Stimulated activated memory B cell treated with anti-CD40 and anti-IgM and Interleukin-4, amounts not matched to agents 10 μg/mL and 1 μg/mL and 100 μg/mL, for 72 hours (primary cell): ENCODE data around the gene CDKAL1.
A peak's percentile ranks its signal among the peaks of the same experiment; 100 is the strongest.

Source experiments
- ATAC-seq: fragments of 150-1000 bp; cut with Tn5 transposase; 2 replicates; pipeline ENCODE4 v1.10.0; 2021
- H3K27ac Mint-ChIP-seq: one replicate; pipeline ENCODE4 v1.8.0; 2022; ENCODE audit warnings: mild to moderate bottlenecking, mixed read lengths
- H3K27me3 Mint-ChIP-seq: one replicate; pipeline ENCODE4 v1.8.0; 2022; ENCODE audit warnings: mixed read lengths
- H3K36me3 Mint-ChIP-seq: one replicate; pipeline ENCODE4 v1.8.0; 2022; ENCODE audit warnings: mixed read lengths
- H3K4me1 Mint-ChIP-seq: one replicate; pipeline ENCODE4 v1.8.0; 2022; ENCODE audit warnings: mixed read lengths
- H3K4me3 Mint-ChIP-seq: one replicate; pipeline ENCODE4 v1.8.0; 2022; ENCODE audit warnings: mild to moderate bottlenecking, moderate library complexity, mixed read lengths
- H3K9me3 Mint-ChIP-seq: one replicate; pipeline ENCODE4 v1.8.0; 2022; ENCODE audit warnings: mixed read lengths

Gene CDKAL1

GRCh38 chr6:21265034-21265729, 730.9 kb downstream of the CDKAL1 start:
- no peaks in the 10 kb centered on the region for H3K36me3 Mint-ChIP-seq
- no peak for ATAC-seq
- no peak overlapping the region for H3K4me3 Mint-ChIP-seq
- H3K27ac Mint-ChIP-seq, result no peak overlapping the region
- no peaks in the 10 kb centered on the region for H3K27me3 Mint-ChIP-seq
- no peaks in the 10 kb centered on the region for H3K9me3 Mint-ChIP-seq
- peaks cover 18% of the 10 kb centered on the region for H3K4me1 Mint-ChIP-seq

- peaks cover 18% of the 10 kb centered on the region for H3K4me1 Mint-ChIP-seq
- no peak overlapping the region for H3K27ac Mint-ChIP-seq
- ATAC-seq, result no peak
- no peaks in the 10 kb centered on the region for H3K36me3 Mint-ChIP-seq
- H3K27me3 Mint-ChIP-seq, result no peaks in the 10 kb centered on the region
- H3K9me3 Mint-ChIP-seq, result no peaks in the 10 kb centered on the region
- no peak overlapping the region for H3K4me3 Mint-ChIP-seq
Measured at GRCh38 chr6:21265730-21266044, 731.4 kb downstream of the CDKAL1 start.

- H3K27ac Mint-ChIP-seq, result no peak overlapping the region
- no peaks in the 10 kb centered on the region for H3K36me3 Mint-ChIP-seq
- no peaks in the 10 kb centered on the region for H3K4me1 Mint-ChIP-seq
- H3K27me3 Mint-ChIP-seq, result no peaks in the 10 kb centered on the region
- H3K4me3 Mint-ChIP-seq, result no peak overlapping the region
- no peak for ATAC-seq
- peaks cover 7% of the 10 kb centered on the region for H3K9me3 Mint-ChIP-seq
Measured at GRCh38 chr6:21270636-21271201, 736.5 kb downstream of the CDKAL1 start.

GRCh38 chr6:21271428-21272155, 737.3 kb downstream of the CDKAL1 start:
- Mint-ChIP-seq H3K4me1 (no peaks in the 10 kb centered on the region), H3K4me3 (no peak overlapping the region), H3K27me3 (no peaks in the 10 kb centered on the region), H3K27ac (no peak overlapping the region), H3K36me3 (no peaks in the 10 kb centered on the region), H3K9me3 (peaks cover 7% of the 10 kb centered on the region)
- ATAC-seq, result no peak

GRCh38 chr6:21273451-21273850, 739.2 kb downstream of the CDKAL1 start:
- H3K27me3 Mint-ChIP-seq, result no peaks in the 10 kb centered on the region
- no peak overlapping the region for H3K4me3 Mint-ChIP-seq
- peaks cover 7% of the 10 kb centered on the region for H3K9me3 Mint-ChIP-seq
- no peak for ATAC-seq
- H3K27ac Mint-ChIP-seq, result no peak overlapping the region
- no peaks in the 10 kb centered on the region for H3K36me3 Mint-ChIP-seq
- H3K4me1 Mint-ChIP-seq, result no peaks in the 10 kb centered on the region

- ATAC-seq, result no peak
- Mint-ChIP-seq H3K36me3 (no peaks in the 10 kb centered on the region), H3K9me3 (peaks cover 7% of the 10 kb centered on the region), H3K4me1 (no peaks in the 10 kb centered on the region), H3K27me3 (no peaks in the 10 kb centered on the region), H3K4me3 (no peak overlapping the region), H3K27ac (no peak overlapping the region)
Measured at GRCh38 chr6:21274851-21275250, 740.6 kb downstream of the CDKAL1 start.

GRCh38 chr6:21277601-21278374, 743.5 kb downstream of the CDKAL1 start:
- Mint-ChIP-seq H3K4me1 (no peaks in the 10 kb centered on the region), H3K4me3 (no peak overlapping the region), H3K27me3 (no peaks in the 10 kb centered on the region), H3K9me3 (peaks cover 3% of the 10 kb centered on the region), H3K36me3 (no peaks in the 10 kb centered on the region), H3K27ac (no peak overlapping the region)
- no peak for ATAC-seq

- no peak overlapping the region for H3K4me3 Mint-ChIP-seq
- no peak for ATAC-seq
- H3K27ac Mint-ChIP-seq, result no peak overlapping the region
- no peaks in the 10 kb centered on the region for H3K27me3 Mint-ChIP-seq
- no peaks in the 10 kb centered on the region for H3K4me1 Mint-ChIP-seq
- no peaks in the 10 kb centered on the region for H3K36me3 Mint-ChIP-seq
- H3K9me3 Mint-ChIP-seq, result no peaks in the 10 kb centered on the region
Measured at GRCh38 chr6:21278375-21278745, 744.1 kb downstream of the CDKAL1 start.

- Mint-ChIP-seq H3K4me1 (no peaks in the 10 kb centered on the region), H3K27me3 (no peaks in the 10 kb centered on the region), H3K27ac (no peak overlapping the region), H3K9me3 (no peaks in the 10 kb centered on the region), H3K36me3 (no peaks in the 10 kb centered on the region), H3K4me3 (no peak overlapping the region)
- no peak for ATAC-seq
Measured at GRCh38 chr6:21279619-21280018, 745.4 kb downstream of the CDKAL1 start.

- Mint-ChIP-seq H3K36me3 (no peaks in the 10 kb centered on the region), H3K27me3 (no peaks in the 10 kb centered on the region), H3K9me3 (no peaks in the 10 kb centered on the region), H3K4me1 (no peaks in the 10 kb centered on the region), H3K27ac (no peak overlapping the region), H3K4me3 (no peak overlapping the region)
- peak; percentile 10 for ATAC-seq
Measured at GRCh38 chr6:21281366-21281765, 747.1 kb downstream of the CDKAL1 start.
